ENCODE data around the gene ABCA7.

The ABCA7 gene

GRCh38 chr19:1057176-1057855 is 17.4 kb downstream of the ABCA7 start:
- DNase-seq (ENCODE audit: low spot score) = peak; percentile 69

DNA sequence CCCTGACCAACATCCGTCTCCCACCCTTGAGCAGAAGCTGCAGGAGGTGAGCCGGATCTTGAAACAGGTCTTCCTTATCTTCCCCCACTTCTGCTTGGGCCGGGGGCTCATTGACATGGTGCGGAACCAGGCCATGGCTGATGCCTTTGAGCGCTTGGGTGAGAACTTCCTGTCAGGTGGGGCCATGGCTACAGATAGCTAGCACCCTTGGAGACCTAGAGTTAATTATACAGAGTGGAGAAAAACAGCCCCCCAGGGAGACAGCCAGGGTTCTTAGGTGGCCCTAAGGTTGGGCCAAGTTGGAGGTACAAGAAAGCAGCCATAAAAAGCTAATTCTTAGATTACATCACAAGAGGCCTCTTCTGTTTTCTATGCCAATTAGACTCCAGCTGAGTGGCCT is 18.2 kb downstream of the ABCA7 start:
- no peak for DNase-seq (ENCODE audit: low spot score)

DNA sequence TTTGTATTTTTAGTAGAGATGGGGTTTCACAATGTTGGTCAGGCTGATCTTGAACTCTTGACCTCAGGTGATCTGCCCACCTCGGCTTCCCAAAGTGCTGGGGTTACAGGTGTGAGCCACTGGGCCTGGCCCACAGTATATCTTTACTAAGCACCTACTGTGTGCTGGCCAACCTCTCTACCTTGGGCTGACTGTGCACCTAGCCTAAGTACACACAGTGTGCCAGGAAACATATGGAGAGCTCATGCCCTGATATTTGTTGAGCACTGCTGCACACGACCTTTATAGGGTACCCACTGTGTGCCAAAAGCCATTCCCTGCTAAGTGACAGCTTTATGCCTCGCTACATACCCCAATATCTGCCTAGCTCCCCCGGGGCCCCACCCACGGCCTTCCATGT is 20.8 kb downstream of the ABCA7 start:
- DNase-seq (ENCODE audit: low spot score) = no peak

GRCh38 chr19:1061987-1062386 is 22.1 kb downstream of the ABCA7 start:
- DNase-seq (ENCODE audit: low spot score) = no peak

GRCh38 chr19:1062387-1063029 is 22.6 kb downstream of the ABCA7 start:
- DNase-seq (ENCODE audit: low spot score) = no peak

DNA sequence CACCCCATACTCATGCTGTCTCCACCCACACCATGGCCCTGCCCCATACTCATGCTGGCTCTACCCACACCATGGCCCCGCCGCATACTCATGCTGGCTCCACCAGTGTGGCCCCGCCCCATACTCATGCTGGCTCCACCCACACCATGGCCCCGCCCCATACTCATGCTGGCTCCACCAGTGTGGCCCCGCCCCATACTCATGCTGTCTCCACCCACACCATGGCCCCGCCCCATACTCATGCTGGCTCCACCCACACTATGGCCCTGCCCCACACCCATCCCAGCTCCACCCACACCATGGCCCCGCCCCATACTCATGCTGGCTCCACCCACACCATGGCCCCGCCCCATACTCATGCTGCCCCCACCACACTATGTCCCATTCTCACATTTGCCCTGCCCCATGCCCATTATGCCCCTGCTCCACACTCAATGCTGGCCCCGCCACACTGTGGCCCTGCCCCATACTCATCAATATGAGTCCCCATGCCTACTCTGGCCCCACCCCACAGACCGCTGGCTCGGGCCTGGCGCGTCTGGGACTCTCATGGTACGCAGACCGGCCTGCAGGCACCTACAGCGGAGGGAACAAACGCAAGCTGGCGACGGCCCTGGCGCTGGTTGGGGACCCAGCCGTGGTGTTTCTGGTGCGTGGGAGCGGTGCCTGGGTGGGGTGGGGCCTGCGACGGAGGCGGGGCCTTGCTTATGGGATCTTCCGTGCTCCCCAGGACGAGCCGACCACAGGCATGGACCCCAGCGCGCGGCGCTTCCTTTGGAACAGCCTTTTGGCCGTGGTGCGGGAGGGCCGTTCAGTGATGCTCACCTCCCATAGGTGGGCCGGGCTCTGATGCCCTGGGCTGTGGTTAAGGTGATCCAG is 23.4 kb downstream of the ABCA7 start:
- DNase-seq (ENCODE audit: low spot score) = peak; percentile 48

GRCh38 chr19:1063909-1064660 is 24.2 kb downstream of the ABCA7 start:
- no peak for DNase-seq (ENCODE audit: low spot score)

DNA sequence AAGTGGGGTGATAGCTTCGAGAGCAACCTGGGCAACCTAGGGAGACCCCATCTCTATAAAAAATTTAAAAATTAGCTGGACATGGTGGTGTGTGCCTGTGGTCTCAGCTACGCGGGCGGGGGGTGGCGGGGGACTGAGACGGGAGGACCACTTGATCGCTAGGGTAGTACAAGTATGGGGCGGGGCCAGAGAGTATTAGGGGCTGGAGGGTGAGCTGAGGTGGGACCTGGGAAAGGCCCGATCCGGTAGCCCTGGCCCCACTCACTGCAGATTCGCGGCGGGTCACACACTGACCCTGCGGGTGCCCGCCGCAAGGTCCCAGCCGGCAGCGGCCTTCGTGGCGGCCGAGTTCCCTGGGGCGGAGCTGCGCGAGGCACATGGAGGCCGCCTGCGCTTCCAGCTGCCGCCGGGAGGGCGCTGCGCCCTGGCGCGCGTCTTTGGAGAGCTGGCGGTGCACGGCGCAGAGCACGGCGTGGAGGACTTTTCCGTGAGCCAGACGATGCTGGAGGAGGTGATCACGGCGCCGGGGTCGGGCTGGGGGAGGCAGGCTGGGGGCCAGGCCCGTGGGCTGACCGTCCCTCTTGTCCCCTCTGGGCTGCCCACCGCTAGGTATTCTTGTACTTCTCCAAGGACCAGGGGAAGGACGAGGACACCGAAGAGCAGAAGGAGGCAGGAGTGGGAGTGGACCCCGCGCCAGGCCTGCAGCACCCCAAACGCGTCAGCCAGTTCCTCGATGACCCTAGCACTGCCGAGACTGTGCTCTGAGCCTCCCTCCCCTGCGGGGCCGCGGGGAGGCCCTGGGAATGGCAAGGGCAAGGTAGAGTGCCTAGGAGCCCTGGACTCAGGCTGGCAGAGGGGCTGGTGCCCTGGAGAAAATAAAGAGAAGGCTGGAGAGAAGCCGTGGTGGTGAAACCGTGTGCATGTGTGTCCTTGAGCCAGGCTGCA is 25.0 kb downstream of the ABCA7 start:
- peak; percentile 73 for DNase-seq (ENCODE audit: low spot score)

- DNase-seq (ENCODE audit: low spot score) = no peak
Observed at GRCh38 chr19:1065606-1066109, 25.8 kb downstream of the ABCA7 start.

DNA sequence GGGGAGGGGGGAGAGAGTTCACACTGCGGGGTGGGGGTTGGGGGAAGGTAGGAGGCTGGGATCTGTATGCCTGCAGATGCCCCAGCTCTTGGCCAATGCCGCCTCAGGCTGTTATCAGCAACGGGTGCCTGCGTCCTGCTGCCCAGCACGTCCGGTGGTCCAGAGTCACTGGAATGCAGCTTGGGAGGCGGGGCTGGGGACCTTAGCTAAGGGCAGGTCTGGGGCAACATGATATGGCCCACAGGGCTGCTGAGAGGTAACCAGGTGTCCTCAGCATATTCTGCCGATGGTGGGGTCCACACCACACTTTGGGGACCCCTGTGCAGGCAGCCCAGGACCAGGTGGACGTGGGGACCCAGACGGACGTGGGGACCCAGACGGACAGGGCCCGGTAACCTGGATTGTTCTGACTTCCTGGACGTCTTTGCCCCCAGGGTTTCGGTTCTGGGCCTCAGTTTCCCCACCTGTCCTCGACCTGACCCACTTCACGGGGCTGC is 26.4 kb downstream of the ABCA7 start:
- DNase-seq (ENCODE audit: low spot score) = no peak

- peak; percentile 85 for DNase-seq (ENCODE audit: low spot score)
Observed at GRCh38 chr19:1066748-1067340, 26.9 kb downstream of the ABCA7 start, which contains the start of gene ARHGAP45. Gene ARHGAP45 (plus strand): TSS chr19:1067167. CDS start chr19:1067406, 239 bp downstream.

GRCh38 chr19:1067341-1067957 is 27.5 kb downstream of the ABCA7 start:
- DNase-seq (ENCODE audit: low spot score) = no peak

DNA sequence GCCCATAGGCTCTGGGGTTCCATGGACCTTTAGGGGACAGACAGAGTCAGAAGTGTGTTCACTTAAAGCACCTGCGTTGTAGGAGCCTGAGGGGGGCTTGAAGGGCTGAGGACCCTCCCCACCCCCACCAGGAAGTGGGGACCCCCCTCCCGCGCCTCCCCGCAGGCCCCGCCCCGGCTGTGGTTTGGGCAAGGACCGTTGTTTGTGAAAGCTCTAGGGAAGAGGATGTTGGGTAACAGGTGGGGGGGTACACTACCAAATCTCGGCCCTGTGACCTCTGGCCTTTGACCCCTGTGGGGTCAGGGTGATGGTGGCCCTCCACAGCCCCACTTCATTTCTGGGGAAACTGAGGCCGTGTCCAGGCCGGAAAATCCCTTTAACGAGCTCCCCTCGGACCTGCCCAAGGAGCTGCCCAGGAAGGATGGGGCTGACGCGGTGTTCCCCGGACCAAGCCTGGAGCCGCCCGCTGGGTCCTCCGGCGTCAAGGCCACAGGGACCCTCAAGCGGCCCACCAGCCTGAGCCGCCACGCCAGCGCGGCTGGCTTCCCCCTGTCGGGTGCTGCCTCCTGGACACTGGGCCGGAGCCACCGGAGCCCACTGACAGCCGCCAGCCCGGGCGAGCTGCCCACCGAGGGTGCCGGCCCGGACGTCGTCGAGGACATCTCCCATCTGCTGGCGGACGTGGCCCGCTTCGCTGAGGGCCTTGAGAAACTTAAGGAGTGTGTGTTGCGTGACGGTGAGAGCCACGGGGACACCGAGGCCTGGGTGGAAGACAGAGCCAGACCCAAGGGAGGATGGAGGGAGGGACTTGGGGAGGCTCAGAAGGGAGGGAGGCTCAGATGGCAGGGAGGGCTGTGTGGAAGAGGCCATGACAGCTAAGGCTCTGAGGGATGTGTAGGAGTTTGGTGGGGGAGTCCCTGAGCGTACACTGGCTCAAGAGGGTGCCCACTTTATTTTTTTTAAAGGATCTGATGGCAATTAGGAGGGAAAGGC is 28.4 kb downstream of the ABCA7 start:
- peak; percentile 76 for DNase-seq (ENCODE audit: low spot score)

DNA sequence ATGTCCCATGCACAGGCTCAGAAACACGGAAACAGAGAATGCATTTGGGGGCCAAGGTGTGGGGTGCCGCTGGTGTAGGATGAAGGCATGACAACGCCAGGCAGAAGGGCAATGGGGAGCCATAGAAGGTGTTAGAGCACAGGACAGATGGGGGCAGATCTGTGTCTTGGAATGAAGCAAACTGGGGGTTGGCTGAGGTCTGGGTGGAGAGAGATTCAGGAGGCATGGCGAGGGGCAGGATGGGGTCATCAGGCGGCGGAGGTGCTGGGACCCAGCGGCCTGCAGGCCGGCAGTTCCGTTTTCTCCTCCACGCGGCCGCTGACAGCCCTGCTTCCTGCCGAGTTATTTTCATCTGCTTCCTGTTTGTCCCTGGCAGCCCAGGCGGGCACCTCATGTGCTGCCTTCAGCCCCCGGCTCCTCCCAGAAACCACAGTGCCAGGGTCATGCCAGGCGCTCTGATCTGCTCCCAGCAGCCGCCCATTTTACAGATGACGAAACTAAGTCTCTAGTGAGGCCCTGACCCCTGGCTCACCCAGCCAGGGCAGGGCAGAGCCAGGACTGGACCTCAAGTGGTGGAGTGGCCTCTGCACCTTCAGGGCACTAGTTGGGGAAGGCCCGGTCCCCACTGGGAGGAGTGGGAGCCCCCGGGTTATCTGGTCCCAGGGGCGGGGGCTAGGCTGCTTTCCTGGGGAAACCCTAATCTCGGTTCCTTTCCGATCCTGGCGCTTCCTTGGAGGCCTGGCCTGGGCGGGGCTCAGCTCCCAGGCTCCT is 29.3 kb downstream of the ABCA7 start:
- DNase-seq (ENCODE audit: low spot score) = peak; percentile 80

- DNase-seq (ENCODE audit: low spot score) = no peak
Observed at GRCh38 chr19:1070576-1070930, 30.6 kb downstream of the ABCA7 start.

DNA sequence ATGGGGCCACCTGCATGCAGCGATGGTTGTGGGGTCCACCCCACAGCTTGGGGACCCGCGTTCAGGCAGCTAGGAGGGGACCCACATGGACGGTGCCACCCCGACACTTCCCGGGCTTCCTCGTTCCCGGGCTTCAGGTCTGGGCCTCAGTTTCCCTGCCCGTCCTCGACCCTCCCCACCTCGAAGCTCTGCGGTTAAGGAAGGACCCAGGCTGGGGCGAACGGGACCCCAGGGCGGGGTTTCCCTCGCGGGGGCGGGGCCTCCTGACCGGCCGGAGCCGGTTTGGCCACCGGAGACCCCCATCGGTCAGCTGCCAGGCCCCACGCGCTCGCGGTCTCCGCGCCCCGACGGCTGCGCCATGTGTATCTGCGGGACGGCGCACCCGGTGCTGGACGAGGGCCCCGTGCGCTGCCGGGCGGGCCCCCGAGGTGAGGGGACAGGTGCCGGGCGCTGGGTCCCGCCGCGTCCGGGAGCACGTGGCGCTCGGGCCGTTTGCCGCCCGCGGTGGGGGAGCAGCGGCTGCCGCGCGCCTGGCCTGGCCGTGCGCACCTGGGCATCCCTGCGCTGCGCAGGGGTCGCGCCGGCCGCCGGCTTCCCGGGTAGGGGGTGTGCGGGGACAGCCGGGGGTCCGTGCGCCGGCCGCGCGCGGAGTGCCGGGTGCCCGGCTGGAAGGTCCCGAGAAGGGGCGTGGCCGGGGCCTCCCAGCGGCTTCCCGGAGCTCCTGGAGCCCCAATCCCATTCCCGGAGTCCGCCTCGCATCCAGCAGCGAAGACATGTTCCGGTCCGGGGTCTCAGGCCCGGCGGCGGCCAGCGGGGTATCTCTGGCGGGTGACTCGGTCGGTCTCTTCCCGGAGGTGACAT is 31.3 kb downstream of the ABCA7 start:
- DNase-seq (ENCODE audit: low spot score) = no peak
